Measurements from ENCODE around the gene SND1.

The SND1 gene

GRCh38 chr7:128113839-128114238, 461.8 kb downstream of the SND1 start:
- no peak for TF ChIP-seq RAD21 (IDR thresholded peaks at IDR 0.05; ENCODE audit: low read depth)
- no peak for TF ChIP-seq TAF1 (IDR thresholded peaks at IDR 0.05; ENCODE audit: low read depth)
- TF ChIP-seq YY1 (IDR thresholded peaks at IDR 0.05; ENCODE audit: low read depth), result no peak
- no peak for TF ChIP-seq EGR1 (IDR thresholded peaks at IDR 0.05)
- no peak for TF ChIP-seq USF1 (IDR thresholded peaks at IDR 0.05)
- TF ChIP-seq TEAD4 (IDR thresholded peaks at IDR 0.05), result no peak
- no peak for TF ChIP-seq ZBTB7A (IDR thresholded peaks at IDR 0.05; ENCODE audit: low read depth)
- no peak for TF ChIP-seq CREB1 (IDR thresholded peaks at IDR 0.05; ENCODE audit: low read depth)
- no peak for TF ChIP-seq REST (IDR thresholded peaks at IDR 0.05; ENCODE audit: low read depth)
- TF ChIP-seq FOXM1 (IDR thresholded peaks at IDR 0.05; ENCODE audit: borderline replicate concordance, low read depth), result no peak
- no peak for TF ChIP-seq CEBPB (IDR thresholded peaks at IDR 0.05)
- no peak for TF ChIP-seq TCF12 (IDR thresholded peaks at IDR 0.05; ENCODE audit: low read depth)
- no peak for TF ChIP-seq EP300 (IDR thresholded peaks at IDR 0.05; ENCODE audit: borderline replicate concordance)
- TF ChIP-seq NFIC (IDR thresholded peaks at IDR 0.05), result no peak
- TF ChIP-seq MAX (IDR thresholded peaks at IDR 0.05), result no peak

GRCh38 chr7:128114806-128115205, 462.8 kb downstream of the SND1 start:
- TF ChIP-seq CREB1 (IDR thresholded peaks at IDR 0.05; ENCODE audit: low read depth) (no peak), USF1 (IDR thresholded peaks at IDR 0.05) (no peak), NFIC (IDR thresholded peaks at IDR 0.05) (no peak), MAX (IDR thresholded peaks at IDR 0.05) (no peak), TEAD4 (IDR thresholded peaks at IDR 0.05) (no peak), EGR1 (IDR thresholded peaks at IDR 0.05) (no peak), RAD21 (IDR thresholded peaks at IDR 0.05; ENCODE audit: low read depth) (no peak), TCF12 (IDR thresholded peaks at IDR 0.05; ENCODE audit: low read depth) (no peak), TAF1 (IDR thresholded peaks at IDR 0.05; ENCODE audit: low read depth) (no peak), CEBPB (IDR thresholded peaks at IDR 0.05) (no peak), ZBTB7A (IDR thresholded peaks at IDR 0.05; ENCODE audit: low read depth) (no peak), REST (IDR thresholded peaks at IDR 0.05; ENCODE audit: low read depth) (no peak), YY1 (IDR thresholded peaks at IDR 0.05; ENCODE audit: low read depth) (no peak), FOXM1 (IDR thresholded peaks at IDR 0.05; ENCODE audit: borderline replicate concordance, low read depth) (no peak), EP300 (IDR thresholded peaks at IDR 0.05; ENCODE audit: borderline replicate concordance) (no peak)

- TF ChIP-seq EGR1 (IDR thresholded peaks at IDR 0.05), result no peak
- TF ChIP-seq CREB1 (IDR thresholded peaks at IDR 0.05; ENCODE audit: low read depth), result no peak
- TF ChIP-seq EP300 (IDR thresholded peaks at IDR 0.05; ENCODE audit: borderline replicate concordance), result no peak
- TF ChIP-seq YY1 (IDR thresholded peaks at IDR 0.05; ENCODE audit: low read depth), result no peak
- no peak for TF ChIP-seq RAD21 (IDR thresholded peaks at IDR 0.05; ENCODE audit: low read depth)
- TF ChIP-seq MAX (IDR thresholded peaks at IDR 0.05), result no peak
- no peak for TF ChIP-seq FOXM1 (IDR thresholded peaks at IDR 0.05; ENCODE audit: borderline replicate concordance, low read depth)
- TF ChIP-seq TCF12 (IDR thresholded peaks at IDR 0.05; ENCODE audit: low read depth), result no peak
- no peak for TF ChIP-seq TAF1 (IDR thresholded peaks at IDR 0.05; ENCODE audit: low read depth)
- no peak for TF ChIP-seq USF1 (IDR thresholded peaks at IDR 0.05)
- no peak for TF ChIP-seq REST (IDR thresholded peaks at IDR 0.05; ENCODE audit: low read depth)
- TF ChIP-seq NFIC (IDR thresholded peaks at IDR 0.05), result no peak
- no peak for TF ChIP-seq TEAD4 (IDR thresholded peaks at IDR 0.05)
- TF ChIP-seq ZBTB7A (IDR thresholded peaks at IDR 0.05; ENCODE audit: low read depth), result no peak
- TF ChIP-seq CEBPB (IDR thresholded peaks at IDR 0.05), result no peak
Observed at GRCh38 chr7:128115336-128115820, 463.4 kb downstream of the SND1 start.

All from Ishikawa (cell line).